Naive thymus-derived CD4-positive, alpha-beta T cell (primary cell): ENCODE measurements around the gene MTFR1L. TPM values are rescaled to one million over a fixed set of nuclear protein-coding genes. Genes with fewer than 3 reads are reported as not detected.

Experiments
- ATAC-seq: fragments of 150-1000 bp; cut with Tn5 transposase; 2 replicates; pipeline ENCODE4 v1.10.0; 2021; ENCODE audit warnings: mild to moderate bottlenecking, moderate library complexity
- CTCF ChIA-PET: fragments of 350-600 bp; sonication (Branson Sonifier 250); formaldehyde crosslinking; loops from one replicate; lab custom pipeline; 2021; ENCODE audit warnings: antibody characterized with exemption; lab: Charles Lee
- POLR2A ChIA-PET: fragments of 350-600 bp; sonication (Branson Sonifier 250); formaldehyde crosslinking; loops from one replicate; lab custom pipeline; 2021; ENCODE audit warnings: antibody characterized with exemption, inconsistent platforms; lab: Charles Lee
- DNase-seq, 9 donors: peaks; one replicate each; pipeline versions ENCODE4 v3.0.0 to v3.0.0-alpha.2; 2020 to 2022; ENCODE audit warnings: mixed read lengths in 1 of 9
- H3K27ac ChIP-seq: one replicate; pipeline ENCODE4 v1.7.0; 2013; ENCODE audit warnings: mild to moderate bottlenecking, low read depth, low read length, moderate library complexity
- H3K27me3 ChIP-seq, 2 donors: one replicate each; pipeline ENCODE4 v1.7.0; 2013; ENCODE audit warnings: low read length in 2 of 2, mild to moderate bottlenecking in 2 of 2, moderate library complexity in 2 of 2; ENCODE audit not compliant: control insufficient read depth in 2 of 2, insufficient read depth in 2 of 2
- H3K36me3 ChIP-seq, 3 experiments: 1 replicate in 2 of 3; 2 replicates in 1 of 3; pipeline ENCODE4 v1.7.0; 2013; ENCODE audit warnings: low read length in 3 of 3, mild to moderate bottlenecking in 3 of 3, moderate library complexity in 1 of 3; ENCODE audit not compliant: insufficient read depth in 3 of 3, control insufficient read depth in 2 of 3
- H3K4me1 ChIP-seq, 2 donors: one replicate each; pipeline ENCODE4 v1.7.0; 2013; ENCODE audit warnings: low read length in 2 of 2, mild to moderate bottlenecking in 2 of 2, moderate library complexity in 1 of 2; ENCODE audit not compliant: control insufficient read depth in 2 of 2, insufficient read depth in 2 of 2
- H3K4me3 ChIP-seq: 2 replicates; pipeline ENCODE4 v1.7.0; 2013; ENCODE audit warnings: mild to moderate bottlenecking, low read length
- H3K9me3 ChIP-seq, 3 experiments: 1 replicate in 2 of 3; 2 replicates in 1 of 3; pipeline ENCODE4 v1.7.0; 2013; ENCODE audit warnings: low read length in 3 of 3; ENCODE audit not compliant: control insufficient read depth in 2 of 3
- H3K27ac Mint-ChIP-seq, 9 donors: one replicate each; pipeline ENCODE4 v1.8.0; 2020 to 2022; ENCODE audit warnings: mixed read lengths in 9 of 9, mild to moderate bottlenecking in 8 of 9, moderate library complexity in 5 of 9, inconsistent platforms in 2 of 9
- H3K27me3 Mint-ChIP-seq, 5 donors: one replicate each; pipeline ENCODE4 v1.8.0; 2021 to 2022; ENCODE audit warnings: mixed read lengths in 5 of 5, mild to moderate bottlenecking in 1 of 5
- H3K36me3 Mint-ChIP-seq, 5 donors: one replicate each; pipeline ENCODE4 v1.8.0; 2020 to 2022; ENCODE audit warnings: mixed read lengths in 5 of 5, mild to moderate bottlenecking in 3 of 5, inconsistent platforms in 1 of 5
- H3K4me1 Mint-ChIP-seq, 7 donors: one replicate each; pipeline ENCODE4 v1.8.0; 2020 to 2022; ENCODE audit warnings: mixed read lengths in 7 of 7, mild to moderate bottlenecking in 3 of 7, inconsistent platforms in 1 of 7
- H3K4me3 Mint-ChIP-seq, 10 donors: one replicate each; pipeline ENCODE4 v1.8.0; 2020 to 2022; ENCODE audit warnings: mild to moderate bottlenecking in 10 of 10, mixed read lengths in 10 of 10, moderate library complexity in 6 of 10, inconsistent platforms in 2 of 10
- H3K9me3 Mint-ChIP-seq, 11 donors: one replicate each; pipeline ENCODE4 v1.8.0; 2020 to 2022; ENCODE audit warnings: mixed read lengths in 11 of 11, mild to moderate bottlenecking in 4 of 11, inconsistent platforms in 1 of 11, moderate library complexity in 1 of 11
- intact Hi-C, 2 donors: fragments of 100-400 bp; cut with micrococcal nuclease; formaldehyde crosslinking; loops; one replicate each; pipeline ENCODE4 v1.15.1; 2023
- polyA plus RNA-seq, 2 donors: library from polyadenylated mRNA; unstranded; fragments of 300-500 nt; fragmentation: Illumina TruSeq; gene quantifications; one replicate each; pipeline ENCODE4 v1.2.3, GENCODE V29; 2021
- total RNA-seq, 6 experiments: library from RNA in 5 of 6; stranded (reverse) in 5 of 6; gene quantifications; 1 replicate in 5 of 6; 2 replicates in 1 of 6; pipeline ENCODE4 v1.2.3 and lab custom pipeline; 2021 to 2026

Gene MTFR1L
- total and polyA plus RNA-seq, 7 experiments from 2014 or later, result 39.6 to 60.2 (median 42.4) TPM

- CTCF ChIA-PET, result interaction anchor here (0.6 to 3.6 kb wide), 8 partner anchors 184 to 287 kb away, joined by 3 to 24 read pairs (median 3); no protein-coding TSS in a partner anchor
- no peak overlapping the region for H3K4me3 ChIP-seq
- POLR2A ChIA-PET, result interaction anchor here (1.0 to 4.9 kb wide), 5 partner anchors 16 to 194 kb away, joined by 3 to 25 read pairs (median 4); partner anchors contain the start of gene MTFR1L
- Mint-ChIP-seq H3K27ac (peak overlapping the region in 4 of 9 donors; percentile 2 to 55 (median 28)), H3K4me1 (peaks cover 24 to 68% (median 59%) of the 10 kb centered on the region in 7 donors), H3K4me3 (peak overlapping the region in 4 of 10 donors; percentile 40 to 86 (median 58)), H3K27me3 (peaks cover 0 to 26% (median 0%) of the 10 kb centered on the region in 5 donors), H3K36me3 (peaks cover 0 to 21% (median 4%) of the 10 kb centered on the region in 5 donors), H3K9me3 (peaks cover 0 to 1% (median 0%) of the 10 kb centered on the region in 11 donors)
- no peak for ATAC-seq
- no peaks in the 10 kb centered on the region for H3K9me3 ChIP-seq
- H3K27me3 ChIP-seq, result no peaks in the 10 kb centered on the region
- H3K4me1 ChIP-seq, result peaks cover 10 to 36% of the 10 kb centered on the region in 2 donors
- intact Hi-C loops, result no loop called here
- H3K27ac ChIP-seq, result no peak overlapping the region
- no peak for DNase-seq
- H3K36me3 ChIP-seq, result peaks cover 0 to 33% (median 0%) of the 10 kb centered on the region in 3 experiments
Measured at GRCh38 chr1:25803368-25803767, 16.4 kb upstream of the MTFR1L start.

GRCh38 chr1:25804244-25804963, 15.3 kb upstream of the MTFR1L start:
- H3K36me3 ChIP-seq, result peaks cover 0 to 44% (median 0%) of the 10 kb centered on the region in 3 experiments
- peaks cover 23 to 58% (median 51%) of the 10 kb centered on the region in 7 donors for H3K4me1 Mint-ChIP-seq
- H3K27me3 ChIP-seq, result no peaks in the 10 kb centered on the region
- H3K9me3 Mint-ChIP-seq, result peaks cover 0 to 1% (median 0%) of the 10 kb centered on the region in 11 donors
- peaks cover 0 to 25% (median 4%) of the 10 kb centered on the region in 5 donors for H3K36me3 Mint-ChIP-seq
- H3K9me3 ChIP-seq, result no peaks in the 10 kb centered on the region
- H3K27ac Mint-ChIP-seq, result no peak overlapping the region
- peak overlapping the region in 1 of 10 donors; percentile 47 for H3K4me3 Mint-ChIP-seq
- intact Hi-C loops, result no loop called here
- no peak for DNase-seq
- ChIA-PET POLR2A (interaction anchor here (4.9 kb wide), 1 partner anchor 15 kb away, joined by 25 read pairs; the partner anchor contains the start of gene MTFR1L), CTCF (interaction anchor here (0.8 to 3.6 kb wide), 3 partner anchors 185 to 284 kb away, joined by 3 to 24 read pairs (median 6); no protein-coding TSS in a partner anchor)
- peaks cover 0 to 26% (median 0%) of the 10 kb centered on the region in 5 donors for H3K27me3 Mint-ChIP-seq
- H3K27ac ChIP-seq, result no peak overlapping the region
- no peak overlapping the region for H3K4me3 ChIP-seq
- no peak for ATAC-seq
- peaks cover 10 to 28% of the 10 kb centered on the region in 2 donors for H3K4me1 ChIP-seq

GRCh38 chr1:25804964-25805862, 14.5 kb upstream of the MTFR1L start:
- CTCF ChIA-PET, result interaction anchor here (1.4 kb wide), 1 partner anchor 284 kb away, joined by 6 read pairs; no protein-coding TSS in a partner anchor
- Mint-ChIP-seq H3K9me3 (no peaks in the 10 kb centered on the region), H3K36me3 (peaks cover 0 to 25% (median 4%) of the 10 kb centered on the region in 5 donors), H3K4me1 (peaks cover 20 to 54% (median 47%) of the 10 kb centered on the region in 7 donors), H3K4me3 (peak overlapping the region in 1 of 10 donors; percentile 47), H3K27ac (peak overlapping the region in 1 of 9 donors; percentile 56), H3K27me3 (peaks cover 0 to 26% (median 0%) of the 10 kb centered on the region in 5 donors)
- Histone ChIP-seq H3K9me3 (no peaks in the 10 kb centered on the region), H3K27me3 (no peaks in the 10 kb centered on the region), H3K36me3 (peaks cover 0 to 52% (median 0%) of the 10 kb centered on the region in 3 experiments), H3K4me3 (no peak overlapping the region), H3K27ac (no peak overlapping the region), H3K4me1 (peaks cover 10 to 24% of the 10 kb centered on the region in 2 donors)
- POLR2A ChIA-PET, result interaction anchor here (1.0 to 4.9 kb wide), 2 partner anchors 14 to 233 kb away, joined by 3 to 25 read pairs; partner anchors contain the start of gene MTFR1L
- ATAC-seq (no peak), DNase-seq (no peak)
- intact Hi-C loops, result no loop called here

- Mint-ChIP-seq H3K36me3 (peaks cover 0 to 25% (median 4%) of the 10 kb centered on the region in 5 donors), H3K27me3 (peaks cover 0 to 23% (median 0%) of the 10 kb centered on the region in 5 donors), H3K9me3 (no peaks in the 10 kb centered on the region), H3K27ac (peak overlapping the region in 1 of 9 donors; percentile 12), H3K4me3 (no peak overlapping the region), H3K4me1 (peaks cover 15 to 49% (median 44%) of the 10 kb centered on the region in 7 donors)
- Histone ChIP-seq H3K36me3 (peaks cover 0 to 54% (median 0%) of the 10 kb centered on the region in 3 experiments), H3K4me3 (no peak overlapping the region), H3K27ac (no peak overlapping the region), H3K9me3 (no peaks in the 10 kb centered on the region), H3K27me3 (no peaks in the 10 kb centered on the region), H3K4me1 (peaks cover 5 to 24% of the 10 kb centered on the region in 2 donors)
- ChIA-PET POLR2A (interaction anchor here (1.0 kb wide), 1 partner anchor 233 kb away, joined by 3 read pairs; no protein-coding TSS in a partner anchor), CTCF (interaction anchor here (8.7 kb wide), 1 partner anchor 195 kb away, joined by 106 read pairs; no protein-coding TSS in a partner anchor)
- intact Hi-C loops, result no loop called here
- ATAC-seq (no peak), DNase-seq (no peak)
Measured at GRCh38 chr1:25805863-25806225, 13.9 kb upstream of the MTFR1L start.

GRCh38 chr1:25806418-25806817, 13.3 kb upstream of the MTFR1L start:
- H3K36me3 ChIP-seq, result peaks cover 0 to 56% (median 0%) of the 10 kb centered on the region in 3 experiments
- H3K9me3 ChIP-seq, result no peaks in the 10 kb centered on the region
- no peak overlapping the region for H3K4me3 Mint-ChIP-seq
- H3K27ac Mint-ChIP-seq, result peak overlapping the region in 2 of 9 donors; percentile 63 to 83
- no peaks in the 10 kb centered on the region for H3K27me3 ChIP-seq
- H3K27me3 Mint-ChIP-seq, result peaks cover 0 to 20% (median 0%) of the 10 kb centered on the region in 5 donors
- H3K4me3 ChIP-seq, result no peak overlapping the region
- no peak for DNase-seq
- no peak overlapping the region for H3K27ac ChIP-seq
- H3K9me3 Mint-ChIP-seq, result no peaks in the 10 kb centered on the region
- ChIA-PET POLR2A (interaction anchor here (0.9 kb wide), 1 partner anchor 31 kb away, joined by 3 read pairs; no protein-coding TSS in a partner anchor), CTCF (interaction anchor here (0.6 to 8.7 kb wide), 2 partner anchors 196 to 923 kb away, joined by 3 to 106 read pairs; no protein-coding TSS in a partner anchor)
- intact Hi-C loops, result no loop called here
- ATAC-seq, result no peak
- peaks cover 0 to 21% of the 10 kb centered on the region in 2 donors for H3K4me1 ChIP-seq
- peaks cover 17 to 48% (median 40%) of the 10 kb centered on the region in 7 donors for H3K4me1 Mint-ChIP-seq
- peaks cover 0 to 25% (median 4%) of the 10 kb centered on the region in 5 donors for H3K36me3 Mint-ChIP-seq
